Activated T-cell treated with anti-CD3 and anti-CD28 coated beads, Interleukin-2, amount 50 U/mL, for 1 hour (primary cell): ENCODE results near the gene ZNF613.
"Not testable (repeated sequence)": the region's sequence is repeated elsewhere in the genome, so short reads cannot be mapped to it uniquely, and the experiment has no call there.

Source experiments
- DNase-seq: peaks from one replicate; pipeline ENCODE4 v3.0.0-alpha.2; 2020

ZNF613 gene

GRCh38 chr19:51944798-51945552 lies 17.7 kb downstream of the ZNF613 start:
- no peak for DNase-seq

GRCh38 chr19:51946602-51947001 lies 19.3 kb downstream of the ZNF613 start:
- no peak for DNase-seq

- no peak for DNase-seq
These were observed 21.7 kb downstream of the ZNF613 start for GRCh38 chr19:51948975-51949374.

GRCh38 chr19:51957846-51958245 lies 30.6 kb downstream of the ZNF613 start:
- not testable (repeated sequence) for DNase-seq

- DNase-seq, result no peak
These were observed 32.5 kb downstream of the ZNF613 start for GRCh38 chr19:51959791-51960190.

GRCh38 chr19:51960621-51961233 lies 33.5 kb downstream of the ZNF613 start:
- not testable (repeated sequence) for DNase-seq

GRCh38 chr19:51965583-51965982 lies 38.3 kb downstream of the ZNF613 start:
- DNase-seq, result no peak

- no peak for DNase-seq
These were observed 43.4 kb downstream of the ZNF613 start for GRCh38 chr19:51970718-51971117.

- no peak for DNase-seq
These were observed 44.4 kb downstream of the ZNF613 start for GRCh38 chr19:51971624-51972023.

GRCh38 chr19:51975787-51976186 lies 48.5 kb downstream of the ZNF613 start:
- DNase-seq, result not testable (repeated sequence)

- no peak for DNase-seq
These were observed 49.6 kb downstream of the ZNF613 start for GRCh38 chr19:51976852-51977251.

GRCh38 chr19:51977346-51977745 lies 50.1 kb downstream of the ZNF613 start:
- DNase-seq, result no peak

GRCh38 chr19:51978882-51979281 lies 51.6 kb downstream of the ZNF613 start:
- DNase-seq, result no peak

- no peak for DNase-seq
These were observed 53.0 kb downstream of the ZNF613 start for GRCh38 chr19:51980116-51980736.

- DNase-seq, result not testable (repeated sequence)
These were observed 53.7 kb downstream of the ZNF613 start for GRCh38 chr19:51980926-51981325.

GRCh38 chr19:51983361-51983760 lies 56.1 kb downstream of the ZNF613 start:
- no peak for DNase-seq

- DNase-seq, result peak; percentile 82
These were observed 59.3 kb downstream of the ZNF613 start, which contains the start of gene ZNF350 for GRCh38 chr19:51986309-51987291. Gene ZNF350 (minus strand): TSS chr19:51986840. CDS start chr19:51974360, 12,480 bp downstream.

GRCh38 chr19:51993422-51993821 lies 66.2 kb downstream of the ZNF613 start:
- no peak for DNase-seq

- DNase-seq, result no peak
These were observed 66.9 kb downstream of the ZNF613 start for GRCh38 chr19:51994048-51994644.
